Suppressor macrophage (primary cell): ENCODE results near the gene DNAH17.
"Not testable (repeated sequence)": the region's sequence is repeated elsewhere in the genome, so short reads cannot be mapped to it uniquely, and the experiment has no call there.

Experiments
- DNase-seq, 4 experiments: peaks; one replicate each; pipeline ENCODE4 v3.0.0-alpha.2; 2020 to 2022

DNAH17 gene

DNA sequence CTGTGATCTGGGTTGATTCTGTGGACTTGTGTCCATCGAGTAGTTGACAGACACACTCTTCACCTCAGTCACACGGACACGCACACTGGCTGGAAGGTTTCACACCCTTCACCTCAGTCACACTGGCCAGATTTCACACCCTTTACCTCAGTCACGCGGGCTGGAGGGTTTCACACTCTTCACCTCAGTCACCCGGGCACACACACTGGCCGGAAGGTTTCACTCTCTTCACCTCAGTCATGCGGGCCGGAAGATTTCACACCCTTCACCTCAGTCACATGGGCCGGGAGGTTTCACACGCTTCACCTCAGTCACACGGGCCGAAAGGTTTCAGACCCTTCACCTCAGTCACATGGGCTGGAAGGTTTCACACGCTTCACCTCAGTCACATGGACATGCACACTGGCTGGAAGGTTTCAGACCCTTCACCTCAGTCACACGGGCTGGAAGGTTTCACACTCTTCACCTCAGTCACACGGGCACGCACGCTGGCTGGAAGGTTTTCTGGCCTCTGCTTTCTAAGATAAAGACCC, 102.5 kb downstream of the DNAH17 start:
- no peak for DNase-seq

GRCh38 chr17:78473951-78474613, 103.1 kb downstream of the DNAH17 start:
- no peak for DNase-seq

GRCh38 chr17:78472035-78472905, 104.9 kb downstream of the DNAH17 start:
- DNase-seq, result no peak

GRCh38 chr17:78471635-78472034, 105.6 kb downstream of the DNAH17 start:
- no peak for DNase-seq

DNA sequence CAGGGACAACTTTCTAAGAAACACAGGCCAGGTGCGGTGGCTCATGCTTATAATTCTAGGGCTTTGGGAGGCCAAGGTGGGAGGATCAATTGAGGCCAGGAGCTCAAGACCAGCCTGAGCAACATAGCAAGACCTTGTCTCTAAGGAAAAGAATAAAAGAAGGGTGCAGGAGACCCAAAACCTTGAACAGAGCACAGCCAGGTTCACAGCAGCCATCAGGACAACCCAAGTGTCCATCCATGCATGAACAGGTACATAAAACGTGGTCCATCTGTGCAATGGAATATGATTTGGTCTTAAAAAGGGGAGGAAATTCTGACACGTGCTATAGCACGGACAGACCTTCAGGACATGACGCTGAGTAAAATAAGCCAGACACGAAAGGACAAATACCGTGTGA, 107.8 kb downstream of the DNAH17 start:
- no peak for DNase-seq

DNA sequence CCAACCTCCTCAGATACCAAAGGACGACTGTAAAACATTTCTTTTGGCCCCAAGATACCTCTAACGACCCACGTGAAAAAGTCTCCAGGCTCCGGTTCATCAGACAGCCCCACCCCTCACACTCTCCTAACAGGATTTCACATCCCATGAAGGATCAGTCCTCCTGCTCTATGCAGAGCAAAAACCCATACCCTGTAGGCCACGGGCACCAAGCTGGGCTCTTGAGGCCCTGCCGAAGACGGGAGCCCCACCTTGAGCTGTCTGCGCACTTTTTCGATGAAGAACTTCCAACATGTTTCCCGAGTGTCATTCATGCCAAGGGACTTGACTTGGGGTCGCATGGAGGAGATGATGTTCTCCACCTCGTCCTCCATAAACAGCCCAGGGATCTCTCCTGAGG, 108.8 kb downstream of the DNAH17 start:
- no peak for DNase-seq

DNA sequence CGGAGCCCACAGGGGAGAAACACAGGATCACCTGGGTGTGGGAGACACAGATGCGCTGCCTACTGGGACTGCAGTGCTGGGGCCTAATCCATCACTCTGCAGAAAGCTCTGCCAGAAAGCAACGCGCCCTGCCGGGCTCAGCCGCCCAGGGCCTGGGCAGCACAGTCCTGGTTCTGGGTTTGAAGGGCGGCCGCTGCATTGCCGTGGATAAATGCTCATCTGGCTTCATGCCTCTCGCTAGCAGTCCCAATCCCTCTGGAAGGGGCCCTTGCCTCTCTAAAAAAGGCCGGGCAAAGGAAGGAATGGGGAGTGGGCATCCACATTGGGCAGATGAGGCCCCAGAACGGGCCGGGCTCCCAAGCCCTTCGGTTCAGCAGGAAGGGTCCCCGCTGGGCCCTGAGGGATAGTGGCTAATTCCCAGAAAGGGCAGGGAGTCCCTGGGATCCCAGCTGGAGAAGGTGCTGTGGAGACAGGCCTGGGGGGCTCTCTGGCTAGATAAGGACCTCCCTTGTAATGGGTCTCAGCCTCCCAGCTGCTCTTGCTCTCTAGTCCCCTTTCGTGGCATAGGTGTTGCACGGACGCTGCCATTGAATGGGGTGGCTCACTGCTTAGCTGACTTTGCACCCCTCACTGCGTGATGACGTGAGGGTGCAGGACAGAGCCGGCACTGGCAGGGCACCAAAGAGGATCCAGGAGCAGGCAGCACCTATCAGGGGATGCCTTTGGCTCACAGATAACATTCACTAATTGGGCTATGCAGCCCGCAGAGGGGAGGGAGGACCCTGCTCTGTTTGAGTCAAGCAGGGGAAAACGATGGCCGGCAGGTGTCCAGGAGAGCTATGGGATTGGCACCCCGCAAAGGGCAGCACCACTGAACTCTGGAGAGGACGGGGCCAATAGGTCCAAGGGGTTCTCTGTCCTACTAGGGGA, 110.1 kb downstream of the DNAH17 start:
- DNase-seq, result no peak

GRCh38 chr17:78466109-78466785, 110.9 kb downstream of the DNAH17 start:
- DNase-seq, result not testable (repeated sequence)

- no peak for DNase-seq
Measured at GRCh38 chr17:78462148-78462547, 115.0 kb downstream of the DNAH17 start.

GRCh38 chr17:78461799-78462053, 115.5 kb downstream of the DNAH17 start:
- DNase-seq, result no peak

DNA sequence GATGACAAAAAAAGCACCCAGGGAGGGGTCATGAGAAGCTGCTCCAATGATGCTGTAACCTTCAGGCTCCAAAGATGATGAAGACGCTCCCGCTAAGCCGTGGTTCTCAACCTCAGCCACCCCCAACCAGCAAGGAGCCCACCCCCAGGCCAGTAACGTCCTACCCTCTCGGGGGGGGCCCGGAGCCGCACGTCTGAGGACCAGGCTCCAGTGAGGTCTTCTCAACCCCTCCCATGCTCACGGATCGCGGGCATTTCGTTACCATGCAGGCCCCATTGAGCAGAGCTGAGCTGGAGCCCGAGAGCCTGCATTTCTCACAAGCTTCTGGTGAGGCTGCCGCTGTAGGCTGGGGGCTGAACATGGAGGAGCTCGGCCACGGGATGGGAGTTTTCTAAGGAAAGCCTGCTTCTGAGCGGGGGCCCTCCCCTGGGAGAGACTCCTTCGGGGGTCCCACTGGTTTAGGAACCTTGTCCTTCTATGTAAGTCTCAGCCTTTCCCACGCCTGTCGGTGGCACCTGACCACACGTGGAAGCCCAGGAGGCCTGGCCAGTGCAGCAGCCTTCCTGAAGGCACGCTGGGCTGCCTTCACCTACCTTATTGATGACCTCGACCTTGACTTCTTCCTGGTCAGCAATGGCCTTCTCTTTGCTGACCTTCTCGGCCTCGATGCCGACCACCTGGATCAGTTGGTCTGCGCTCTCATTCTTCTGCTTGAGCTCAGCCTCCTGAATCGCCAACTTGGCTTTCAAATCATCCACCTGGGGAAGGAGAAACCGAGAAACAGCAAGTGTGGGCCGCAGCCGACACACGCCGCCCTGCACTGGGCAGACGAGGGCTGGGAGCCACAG, 116.0 kb downstream of the DNAH17 start:
- DNase-seq, result no peak

DNA sequence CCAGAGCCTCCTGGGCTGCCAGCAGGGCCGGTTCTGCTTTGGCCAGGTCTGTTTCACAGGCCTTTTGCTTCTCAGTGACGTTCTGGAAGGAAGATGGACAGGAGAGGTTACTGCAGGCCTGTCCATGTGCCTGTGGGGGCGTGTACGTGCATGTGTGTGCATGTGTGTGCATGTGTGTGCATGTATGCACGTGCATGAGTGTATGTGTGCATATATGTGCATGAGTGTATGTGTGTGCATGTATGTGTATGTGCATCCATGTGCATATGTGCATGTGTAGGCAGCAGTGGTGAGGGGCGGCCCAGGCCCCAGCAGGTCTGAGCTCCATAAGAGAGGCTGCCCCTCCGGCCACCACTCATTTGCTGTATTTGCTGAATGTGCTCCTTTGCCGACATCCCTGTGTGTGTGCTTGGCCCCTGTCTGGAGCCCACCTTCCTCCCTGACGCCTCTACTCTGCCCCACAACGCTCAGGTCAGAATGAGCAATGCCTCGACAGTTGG, 117.0 kb downstream of the DNAH17 start:
- no peak for DNase-seq

GRCh38 chr17:78459696-78460095, 117.5 kb downstream of the DNAH17 start:
- DNase-seq, result no peak

DNA sequence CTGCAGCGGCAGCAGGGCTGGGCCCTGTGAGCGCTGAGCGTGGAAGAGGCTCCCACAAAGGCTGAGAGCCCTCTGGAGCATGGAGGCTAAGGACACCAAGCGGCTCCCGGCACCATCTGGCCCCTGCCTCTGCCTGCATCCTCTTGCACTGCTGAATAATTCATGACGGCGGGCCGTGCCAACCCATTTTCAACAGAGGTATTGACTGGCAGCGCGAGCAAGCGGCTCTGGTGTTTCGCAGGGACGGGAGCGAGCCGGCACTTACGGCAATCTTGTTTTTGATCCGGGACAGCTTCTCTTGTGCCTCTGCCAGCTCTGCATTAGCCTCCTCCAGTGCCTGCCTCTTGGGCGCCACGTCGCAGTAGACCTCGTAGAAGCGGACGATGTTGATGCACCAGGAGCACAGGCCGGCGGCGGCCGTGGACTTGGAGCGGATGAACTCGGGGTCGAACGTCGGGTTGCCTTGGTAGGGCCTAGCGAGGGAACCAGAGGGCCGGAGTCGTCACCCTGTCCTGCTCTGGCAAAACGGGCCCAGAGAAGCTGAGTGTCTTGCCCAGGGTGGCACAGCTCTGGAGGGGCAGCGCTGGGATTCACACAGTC, 118.4 kb downstream of the DNAH17 start:
- no peak for DNase-seq

DNA sequence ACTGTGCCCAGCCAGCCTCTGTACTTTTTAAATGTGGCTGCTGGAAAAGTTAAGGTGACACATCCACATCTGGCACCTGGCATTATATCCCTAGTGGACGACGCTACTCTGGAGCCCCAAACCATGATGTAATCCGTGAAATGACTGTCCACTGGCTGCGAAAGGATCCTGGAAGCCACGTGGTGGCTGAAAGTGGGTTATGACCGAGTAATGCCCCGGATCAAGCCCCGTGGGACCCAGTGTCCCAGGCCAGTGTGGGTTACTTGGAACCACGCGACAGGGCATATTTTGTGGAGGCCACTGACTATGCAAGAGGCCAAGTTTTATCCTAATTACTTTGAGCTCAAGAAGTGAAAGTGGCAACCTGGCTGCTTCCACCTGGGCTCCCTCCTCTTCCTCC, 119.1 kb downstream of the DNAH17 start:
- DNase-seq, result no peak

- DNase-seq, result no peak
Measured at GRCh38 chr17:78454346-78454745, 122.8 kb downstream of the DNAH17 start.

DNA sequence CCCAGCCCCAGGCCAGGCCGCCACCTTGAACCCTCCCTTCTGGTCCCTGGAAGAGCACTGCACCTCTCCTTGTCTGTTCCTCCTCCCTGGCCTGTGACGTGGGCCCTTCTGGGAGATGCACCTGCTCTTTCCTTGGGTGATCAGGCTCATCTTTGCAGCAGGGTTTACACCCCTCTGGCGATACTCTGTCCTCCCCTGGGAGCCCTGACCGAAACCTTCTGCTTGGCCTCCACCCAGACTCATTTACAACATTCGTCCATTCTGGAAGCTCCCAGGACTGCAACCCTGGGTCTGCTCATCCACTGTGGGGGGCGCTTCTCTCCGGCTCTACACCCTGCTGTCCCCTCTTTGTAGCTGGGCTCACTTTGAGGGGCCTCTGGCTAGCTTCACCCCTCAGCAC, 125.4 kb downstream of the DNAH17 start:
- DNase-seq, result no peak

DNA sequence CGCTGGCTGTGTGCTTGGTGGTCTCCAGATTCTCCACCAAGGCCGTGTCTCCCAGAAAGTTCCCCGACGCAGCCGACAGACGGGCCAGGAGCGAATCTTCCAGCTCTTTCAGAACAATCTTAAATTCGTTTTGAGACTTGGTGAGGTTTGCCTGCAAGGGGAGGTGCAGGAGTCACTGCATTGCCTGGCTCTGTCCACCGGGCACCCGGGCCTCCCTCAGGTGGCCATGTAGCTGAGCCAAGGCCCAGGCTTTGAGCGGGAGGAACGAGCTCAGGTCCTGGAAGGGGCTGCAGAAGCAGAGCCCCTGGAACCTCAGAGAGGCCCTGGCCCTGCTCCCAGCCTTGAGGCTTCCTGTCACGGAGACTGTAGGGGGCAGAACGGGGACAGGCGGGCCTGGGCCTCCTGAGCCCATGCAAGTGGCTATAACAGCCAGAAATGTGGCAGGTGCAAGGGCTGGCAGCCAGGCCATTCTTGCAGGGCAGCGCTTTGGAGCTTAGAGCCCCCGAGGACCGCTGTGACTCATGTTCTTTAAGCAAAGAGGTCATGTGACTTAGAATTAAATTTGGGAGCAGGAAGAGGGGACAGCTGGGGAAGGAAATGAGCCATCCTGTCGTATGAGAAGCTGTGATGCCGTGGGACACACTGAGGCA, 126.4 kb downstream of the DNAH17 start:
- peak; percentile 28 to 51 (median 41) for DNase-seq

DNA sequence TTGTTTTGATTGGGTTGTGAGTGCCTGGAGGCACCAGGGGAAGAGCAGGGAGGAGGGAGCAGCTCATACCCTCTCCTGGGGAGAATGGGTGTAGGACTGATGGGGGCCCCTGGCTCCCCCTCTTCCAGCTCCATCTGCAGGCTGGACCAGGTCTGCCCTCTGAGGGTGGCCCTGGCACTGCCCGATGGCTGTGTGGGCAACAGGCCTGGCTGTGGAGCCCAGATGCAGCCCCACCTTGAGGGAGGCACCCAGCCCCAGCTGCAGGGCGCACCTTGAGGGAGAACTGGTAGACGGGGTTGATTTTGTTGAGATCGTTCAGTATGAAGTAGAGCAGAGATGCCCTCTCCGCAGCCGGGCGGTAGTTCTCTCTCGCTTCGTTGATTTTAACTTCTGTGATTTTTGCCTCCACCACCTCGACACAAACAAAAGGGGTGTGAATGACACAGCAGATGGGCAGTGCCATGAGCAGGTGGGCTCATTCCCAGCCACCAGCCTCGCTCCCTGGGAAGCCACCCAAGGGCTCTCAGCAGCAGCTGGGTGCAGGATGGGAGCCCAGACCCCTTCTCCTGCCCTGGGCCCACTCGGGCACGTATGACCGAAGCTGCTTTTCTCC, 127.1 kb downstream of the DNAH17 start:
- DNase-seq, result no peak
